ENCODE measurements around the gene SRSF1. TPM values are rescaled to one million over a fixed set of nuclear protein-coding genes. Genes with fewer than 3 reads are reported as not detected.
A peak's percentile ranks its signal among the peaks of the same experiment; 100 is the strongest.

SRSF1 gene
- total RNA-seq, 2 donors from 2014 or later: 173 to 315 TPM

GRCh38 chr17:57970710-57971109 is 36.3 kb downstream of the SRSF1 start:
- peak; percentile 4 for DNase-seq
- Histone ChIP-seq H3K4me3 (no peak overlapping the region), H3K4me1 (no peaks in the 10 kb centered on the region), H3K36me3 (peaks cover 8% of the 10 kb centered on the region), H3K9ac (ENCODE audit: low read depth in 2 of 2, low read length in 2 of 2) (no peak overlapping the region), H3K27ac (no peak overlapping the region), H3K27me3 (no peaks in the 10 kb centered on the region), H3K9me3 (no peaks in the 10 kb centered on the region)
- intact Hi-C loops (cut with DNase I): no loop called here
- TF ChIP-seq, protein P1, sequence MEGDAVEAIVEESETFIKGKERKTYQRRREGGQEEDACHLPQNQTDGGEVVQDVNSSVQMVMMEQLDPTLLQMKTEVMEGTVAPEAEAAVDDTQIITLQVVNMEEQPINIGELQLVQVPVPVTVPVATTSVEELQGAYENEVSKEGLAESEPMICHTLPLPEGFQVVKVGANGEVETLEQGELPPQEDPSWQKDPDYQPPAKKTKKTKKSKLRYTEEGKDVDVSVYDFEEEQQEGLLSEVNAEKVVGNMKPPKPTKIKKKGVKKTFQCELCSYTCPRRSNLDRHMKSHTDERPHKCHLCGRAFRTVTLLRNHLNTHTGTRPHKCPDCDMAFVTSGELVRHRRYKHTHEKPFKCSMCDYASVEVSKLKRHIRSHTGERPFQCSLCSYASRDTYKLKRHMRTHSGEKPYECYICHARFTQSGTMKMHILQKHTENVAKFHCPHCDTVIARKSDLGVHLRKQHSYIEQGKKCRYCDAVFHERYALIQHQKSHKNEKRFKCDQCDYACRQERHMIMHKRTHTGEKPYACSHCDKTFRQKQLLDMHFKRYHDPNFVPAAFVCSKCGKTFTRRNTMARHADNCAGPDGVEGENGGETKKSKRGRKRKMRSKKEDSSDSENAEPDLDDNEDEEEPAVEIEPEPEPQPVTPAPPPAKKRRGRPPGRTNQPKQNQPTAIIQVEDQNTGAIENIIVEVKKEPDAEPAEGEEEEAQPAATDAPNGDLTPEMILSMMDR (IDR thresholded peaks at IDR 0.05): no peak

DNA sequence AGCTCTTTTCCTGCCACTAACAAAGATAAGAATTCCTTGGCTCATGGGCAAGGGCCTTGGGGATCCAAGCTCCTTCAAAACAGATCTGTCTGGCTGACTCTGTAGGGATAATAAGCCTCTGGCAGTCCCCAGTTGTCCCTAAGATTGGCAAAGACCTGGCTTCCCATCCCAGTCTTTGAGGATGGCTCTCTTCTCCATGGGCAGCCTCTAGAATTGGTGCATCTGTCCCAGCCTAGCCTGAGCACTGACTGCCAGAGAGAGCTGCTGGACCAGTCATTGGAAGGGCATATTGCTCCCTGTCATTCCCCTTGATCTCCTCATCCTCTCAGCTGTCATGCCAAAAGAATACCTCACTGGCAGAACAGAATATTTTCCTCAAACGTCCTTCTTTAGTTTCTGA is 38.6 kb downstream of the SRSF1 start:
- intact Hi-C loops (cut with DNase I): no loop called here
- no peak overlapping the region for H3K4me3 ChIP-seq

DNA sequence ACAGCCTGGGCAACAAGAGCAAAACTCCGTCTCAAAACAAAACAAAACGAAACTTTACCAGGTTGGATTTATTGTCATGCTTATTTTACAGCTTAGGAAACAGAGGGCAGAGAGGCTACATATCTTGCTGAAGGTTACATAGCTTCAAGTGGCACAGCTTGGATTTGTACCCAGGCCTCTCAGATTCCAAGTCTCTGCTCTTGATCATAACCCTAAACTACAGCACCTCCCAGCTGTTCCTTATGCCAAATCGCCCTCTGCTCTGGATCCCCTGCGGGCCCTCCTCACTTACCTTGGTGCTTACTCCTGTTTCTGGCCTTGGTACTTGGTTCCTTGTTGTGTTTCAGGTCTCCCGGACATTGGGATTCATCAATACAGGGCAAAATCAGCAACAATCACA is 40.2 kb downstream of the SRSF1 start:
- TF ChIP-seq, protein P1 (IDR thresholded peaks at IDR 0.05): no peak
- Histone ChIP-seq H3K9ac (ENCODE audit: low read depth in 2 of 2, low read length in 2 of 2) (no peak overlapping the region), H3K4me1 (no peaks in the 10 kb centered on the region), H3K4me3 (no peak overlapping the region), H3K27ac (no peak overlapping the region), H3K27me3 (no peaks in the 10 kb centered on the region), H3K36me3 (no peaks in the 10 kb centered on the region), H3K9me3 (no peaks in the 10 kb centered on the region)
- DNase-seq: no peak
- intact Hi-C loops (cut with DNase I): no loop called here

More for the DNA sequence above, 38.6 kb downstream of the SRSF1 start:
- H3K36me3 ChIP-seq: peaks cover 8% of the 10 kb centered on the region
- peak; percentile 11 for DNase-seq
- no peaks in the 10 kb centered on the region for H3K9me3 ChIP-seq
- no peaks in the 10 kb centered on the region for H3K4me1 ChIP-seq
- no peak overlapping the region for H3K9ac ChIP-seq (ENCODE audit: low read depth in 2 of 2, low read length in 2 of 2)
- TF ChIP-seq, protein P1 (IDR thresholded peaks at IDR 0.05): no peak
- H3K27me3 ChIP-seq: no peaks in the 10 kb centered on the region
- H3K27ac ChIP-seq: no peak overlapping the region

DNA sequence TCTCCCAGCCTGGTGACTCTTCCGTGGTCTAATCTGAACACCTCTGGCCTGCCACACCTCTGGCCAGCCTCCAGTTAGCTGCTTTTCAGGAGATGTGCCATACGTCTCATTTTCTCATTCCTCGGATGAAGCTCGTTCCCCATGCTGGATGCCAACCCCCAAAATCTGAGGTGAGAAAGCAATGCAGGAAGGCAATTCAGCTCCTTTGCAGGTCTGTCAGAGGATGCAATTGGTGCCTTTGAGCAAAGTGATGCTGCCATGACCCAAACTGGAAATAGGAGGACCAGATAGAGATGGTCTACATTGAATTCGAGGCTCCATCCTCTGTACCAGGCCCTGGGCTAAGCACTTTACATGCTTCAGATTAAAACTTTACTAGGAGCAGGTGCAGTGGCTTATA is 40.8 kb downstream of the SRSF1 start:
- no peak for DNase-seq
- Histone ChIP-seq H3K36me3 (no peaks in the 10 kb centered on the region), H3K4me3 (no peak overlapping the region), H3K27ac (no peak overlapping the region), H3K9me3 (no peaks in the 10 kb centered on the region), H3K9ac (ENCODE audit: low read depth in 2 of 2, low read length in 2 of 2) (no peak overlapping the region), H3K27me3 (no peaks in the 10 kb centered on the region), H3K4me1 (no peaks in the 10 kb centered on the region)
- intact Hi-C loops (cut with DNase I): no loop called here
- TF ChIP-seq, protein P1 (IDR thresholded peaks at IDR 0.05): no peak

GRCh38 chr17:57965521-57966160 is 41.4 kb downstream of the SRSF1 start:
- TF ChIP-seq, protein P1 (IDR thresholded peaks at IDR 0.05): no peak
- intact Hi-C loops (cut with DNase I): no loop called here
- DNase-seq: peak; percentile 10
- Histone ChIP-seq H3K4me1 (no peaks in the 10 kb centered on the region), H3K36me3 (no peaks in the 10 kb centered on the region), H3K9ac (ENCODE audit: low read depth in 2 of 2, low read length in 2 of 2) (no peak overlapping the region), H3K27ac (no peak overlapping the region), H3K4me3 (no peak overlapping the region), H3K9me3 (no peaks in the 10 kb centered on the region), H3K27me3 (no peaks in the 10 kb centered on the region)

All from colonic mucosa (tissue), 4 donors.